Stimulated activated effector memory CD8-positive, alpha-beta T cell treated with anti-CD3 and anti-CD28 coated beads, Interleukin-12 subunit alpha, Interleukin-12 subunit beta, amount 100 ng/mL, for 72 hours (primary cell): ENCODE data around the gene RERE.
A peak's percentile ranks its signal among the peaks of the same experiment; 100 is the strongest.
"Not testable (repeated sequence)": the region's sequence is repeated elsewhere in the genome, so short reads cannot be mapped to it uniquely, and the experiment has no call there.

Experiments
- ATAC-seq: fragments of 150-1000 bp; cut with Tn5 transposase; 2 replicates; pipeline ENCODE4 v1.10.0; 2021
- DNase-seq, 2 donors: peaks; one replicate each; pipeline ENCODE4 v3.0.0; 2021 to 2022; ENCODE audit warnings: low spot score in 2 of 2
- H3K27ac Mint-ChIP-seq: one replicate; pipeline ENCODE4 v1.8.0; 2022; ENCODE audit warnings: mild to moderate bottlenecking, mixed read lengths
- H3K36me3 Mint-ChIP-seq: one replicate; pipeline ENCODE4 v1.8.0; 2022; ENCODE audit warnings: mild to moderate bottlenecking, mixed read lengths
- H3K4me1 Mint-ChIP-seq: one replicate; pipeline ENCODE4 v1.8.0; 2022; ENCODE audit warnings: mixed read lengths
- H3K4me3 Mint-ChIP-seq: one replicate; pipeline ENCODE4 v1.8.0; 2022; ENCODE audit warnings: mild to moderate bottlenecking, mixed read lengths
- H3K9me3 Mint-ChIP-seq: one replicate; pipeline ENCODE4 v1.8.0; 2022; ENCODE audit warnings: mixed read lengths

The RERE gene

GRCh38 chr1:8731162-8731561 lies 86.3 kb downstream of the RERE start:
- DNase-seq: no peak
- Mint-ChIP-seq H3K9me3 (no peaks in the 10 kb centered on the region), H3K4me1 (no peaks in the 10 kb centered on the region), H3K27ac (no peak overlapping the region), H3K4me3 (no peak overlapping the region), H3K36me3 (no peaks in the 10 kb centered on the region)
- ATAC-seq: no peak

GRCh38 chr1:8728464-8728863 lies 89.0 kb downstream of the RERE start:
- ATAC-seq: no peak
- Mint-ChIP-seq H3K4me3 (no peak overlapping the region), H3K36me3 (no peaks in the 10 kb centered on the region)

GRCh38 chr1:8727809-8728213 lies 89.6 kb downstream of the RERE start:
- no peaks in the 10 kb centered on the region for H3K36me3 Mint-ChIP-seq
- ATAC-seq (no peak), DNase-seq (no peak)
- H3K27ac Mint-ChIP-seq: no peak overlapping the region
- H3K4me3 Mint-ChIP-seq: no peak overlapping the region
- H3K9me3 Mint-ChIP-seq: no peaks in the 10 kb centered on the region
- peaks cover 4% of the 10 kb centered on the region for H3K4me1 Mint-ChIP-seq

More at GRCh38 chr1:8728464-8728863, 89.0 kb downstream of the RERE start:
- no peaks in the 10 kb centered on the region for H3K4me1 Mint-ChIP-seq
- no peak overlapping the region for H3K27ac Mint-ChIP-seq
- H3K9me3 Mint-ChIP-seq: no peaks in the 10 kb centered on the region
- no peak for DNase-seq

- DNase-seq, H3K27ac Mint-ChIP-seq, H3K9me3 Mint-ChIP-seq, ATAC-seq, H3K36me3 Mint-ChIP-seq, H3K4me1 Mint-ChIP-seq, H3K4me3 Mint-ChIP-seq: not testable (repeated sequence)
Observed at GRCh38 chr1:8727316-8727715, 90.1 kb downstream of the RERE start.

GRCh38 chr1:8726801-8727186 lies 90.6 kb downstream of the RERE start:
- not testable (repeated sequence) for H3K27ac Mint-ChIP-seq, DNase-seq, H3K4me3 Mint-ChIP-seq, H3K9me3 Mint-ChIP-seq, H3K36me3 Mint-ChIP-seq, H3K4me1 Mint-ChIP-seq, ATAC-seq

GRCh38 chr1:8723010-8723409 lies 94.4 kb downstream of the RERE start:
- Mint-ChIP-seq H3K36me3 (no peaks in the 10 kb centered on the region), H3K9me3 (no peaks in the 10 kb centered on the region), H3K4me3 (no peak overlapping the region), H3K4me1 (peaks cover 6% of the 10 kb centered on the region), H3K27ac (no peak overlapping the region)
- ATAC-seq (no peak), DNase-seq (no peak)

GRCh38 chr1:8722366-8722765 lies 95.1 kb downstream of the RERE start:
- no peak overlapping the region for H3K4me3 Mint-ChIP-seq
- no peaks in the 10 kb centered on the region for H3K36me3 Mint-ChIP-seq
- no peak overlapping the region for H3K27ac Mint-ChIP-seq
- ATAC-seq (no peak), DNase-seq (no peak)
- peaks cover 6% of the 10 kb centered on the region for H3K4me1 Mint-ChIP-seq
- H3K9me3 Mint-ChIP-seq: no peaks in the 10 kb centered on the region

- no peaks in the 10 kb centered on the region for H3K9me3 Mint-ChIP-seq
Observed at GRCh38 chr1:8721679-8722324, 95.6 kb downstream of the RERE start.

GRCh38 chr1:8720347-8720746 lies 97.1 kb downstream of the RERE start:
- Mint-ChIP-seq H3K9me3 (no peaks in the 10 kb centered on the region), H3K27ac (no peak overlapping the region)

More at GRCh38 chr1:8721679-8722324, 95.6 kb downstream of the RERE start:
- Mint-ChIP-seq H3K4me1 (peaks cover 6% of the 10 kb centered on the region), H3K36me3 (no peaks in the 10 kb centered on the region), H3K27ac (no peak overlapping the region), H3K4me3 (no peak overlapping the region)
- ATAC-seq: no peak
- DNase-seq: no peak

GRCh38 chr1:8718850-8719361 lies 98.5 kb downstream of the RERE start:
- H3K9me3 Mint-ChIP-seq: no peaks in the 10 kb centered on the region
- peaks cover 14% of the 10 kb centered on the region for H3K4me1 Mint-ChIP-seq
- DNase-seq: no peak
- H3K36me3 Mint-ChIP-seq: no peaks in the 10 kb centered on the region
- no peak for ATAC-seq
- H3K4me3 Mint-ChIP-seq: no peak overlapping the region
- no peak overlapping the region for H3K27ac Mint-ChIP-seq

More at GRCh38 chr1:8720347-8720746, 97.1 kb downstream of the RERE start:
- H3K4me3 Mint-ChIP-seq: no peak overlapping the region
- DNase-seq (no peak), ATAC-seq (no peak)
- peaks cover 6% of the 10 kb centered on the region for H3K4me1 Mint-ChIP-seq
- no peaks in the 10 kb centered on the region for H3K36me3 Mint-ChIP-seq

GRCh38 chr1:8717148-8717547 lies 100.3 kb downstream of the RERE start:
- no peaks in the 10 kb centered on the region for H3K9me3 Mint-ChIP-seq
- no peaks in the 10 kb centered on the region for H3K36me3 Mint-ChIP-seq
- no peak overlapping the region for H3K4me3 Mint-ChIP-seq
- no peak overlapping the region for H3K27ac Mint-ChIP-seq
- DNase-seq: no peak
- no peak for ATAC-seq
- peaks cover 14% of the 10 kb centered on the region for H3K4me1 Mint-ChIP-seq

- Mint-ChIP-seq H3K4me1 (peaks cover 16% of the 10 kb centered on the region), H3K4me3 (no peak overlapping the region), H3K27ac (no peak overlapping the region), H3K9me3 (no peaks in the 10 kb centered on the region), H3K36me3 (no peaks in the 10 kb centered on the region)
- ATAC-seq (no peak), DNase-seq (no peak)
Observed at GRCh38 chr1:8716238-8716637, 101.2 kb downstream of the RERE start.

GRCh38 chr1:8714173-8714572 lies 103.3 kb downstream of the RERE start:
- no peak for ATAC-seq
- Mint-ChIP-seq H3K9me3 (no peaks in the 10 kb centered on the region), H3K36me3 (no peaks in the 10 kb centered on the region), H3K4me1 (peaks cover 16% of the 10 kb centered on the region), H3K4me3 (no peak overlapping the region), H3K27ac (no peak overlapping the region)
- DNase-seq: no peak

- DNase-seq: no peak
- H3K4me3 Mint-ChIP-seq: peak overlapping the region; percentile 23
Observed at GRCh38 chr1:8712413-8713231, 104.8 kb downstream of the RERE start.

GRCh38 chr1:8711873-8712412 lies 105.5 kb downstream of the RERE start:
- H3K9me3 Mint-ChIP-seq: peaks cover 3% of the 10 kb centered on the region
- DNase-seq (no peak), ATAC-seq (no peak)
- H3K36me3 Mint-ChIP-seq: no peaks in the 10 kb centered on the region
- peak overlapping the region; percentile 66 for H3K27ac Mint-ChIP-seq
- H3K4me1 Mint-ChIP-seq: peaks cover 16% of the 10 kb centered on the region
- H3K4me3 Mint-ChIP-seq: peak overlapping the region; percentile 23

More at GRCh38 chr1:8712413-8713231, 104.8 kb downstream of the RERE start:
- no peak for ATAC-seq
- H3K4me1 Mint-ChIP-seq: peaks cover 16% of the 10 kb centered on the region
- no peaks in the 10 kb centered on the region for H3K36me3 Mint-ChIP-seq
- peaks cover 3% of the 10 kb centered on the region for H3K9me3 Mint-ChIP-seq
- peak overlapping the region; percentile 66 for H3K27ac Mint-ChIP-seq
